H1 (cell line): Measurements from ENCODE around the gene LCN6. TPM values are rescaled to one million over a fixed set of nuclear protein-coding genes. Genes with fewer than 3 reads are reported as not detected.
A peak's percentile ranks its signal among the peaks of the same experiment; 100 is the strongest.

Source experiments
- CTCF ChIA-PET: fragments of 300-600 bp; sonication (Branson Sonifier 250); formaldehyde crosslinking; loops from one replicate; lab custom pipeline; 2021; ENCODE audit not compliant: partially characterized antibody; lab: Charles Lee
- POLR2A ChIA-PET: fragments of 300-600 bp; sonication (Branson Sonifier 250); formaldehyde crosslinking; loops from one replicate; lab custom pipeline; 2021; ENCODE audit warnings: inconsistent platforms; ENCODE audit not compliant: partially characterized antibody; lab: Charles Lee
- DNase-seq, 2 experiments: peaks; one replicate each; pipeline versions ENCODE4 v3.0.0 to v3.0.0-alpha.2; 2010 to 2022; ENCODE audit warnings: low spot score in 2 of 2, low read depth in 1 of 2, mixed read lengths in 1 of 2
- FAIRE-seq: peaks from 2 replicates; lab custom pipeline; 2011; peaks lifted over from hg19 to GRCh38; lab: Jason Lieb, UNC
- H2AFZ ChIP-seq: 2 replicates; pipeline ENCODE4 v1.8.1; 2012; ENCODE audit warnings: low read length, inconsistent platforms
- H2AK5ac ChIP-seq: 2 replicates; pipeline ENCODE4 v1.6.1; 2013; ENCODE audit warnings: low read depth, low read length
- H2BK120ac ChIP-seq: replicated peaks from 2 replicates; pipeline ENCODE3; 2013; ENCODE audit warnings: low read depth, low read length, inconsistent platforms
- H2BK12ac ChIP-seq: 2 replicates; pipeline ENCODE4 v1.6.1; 2013; ENCODE audit warnings: low read depth, low read length
- H2BK15ac ChIP-seq: 2 replicates; pipeline ENCODE4 v1.6.1; 2013; ENCODE audit warnings: low read length
- H2BK20ac ChIP-seq: 2 replicates; pipeline ENCODE4 v1.6.1; 2013; ENCODE audit warnings: low read length
- H2BK5ac ChIP-seq: 2 replicates; pipeline ENCODE4 v1.6.1; 2013; ENCODE audit warnings: low read depth, low read length
- H3K14ac ChIP-seq: 2 replicates; pipeline ENCODE4 v1.6.1; 2013; ENCODE audit warnings: inconsistent platforms; ENCODE audit not compliant: insufficient read length
- H3K18ac ChIP-seq: 2 replicates; pipeline ENCODE4 v1.6.1; 2013; ENCODE audit warnings: low read length; ENCODE audit errors: extremely low read depth
- H3K23ac ChIP-seq: 2 replicates; pipeline ENCODE4 v1.6.1; 2013; ENCODE audit warnings: inconsistent platforms; ENCODE audit not compliant: insufficient read length
- H3K23me2 ChIP-seq: 2 replicates; pipeline ENCODE4 v1.6.1; 2013; ENCODE audit warnings: low read depth, low read length
- H3K27ac ChIP-seq: 2 replicates; pipeline ENCODE4 v1.6.1; 2011; ENCODE audit warnings: low read depth, low read length, inconsistent platforms
- H3K27me3 ChIP-seq, 4 experiments: replicated peaks in 1 of 4; 1 replicate in 1 of 4; 2 replicates in 3 of 4; pipeline versions ENCODE4 v1.6.1 to v1.8.1; 2011 to 2013; ENCODE audit warnings: low read length in 3 of 4, mild to moderate bottlenecking in 3 of 4, inconsistent platforms in 2 of 4, mixed read lengths in 2 of 4, moderate library complexity in 1 of 4; ENCODE audit not compliant: control insufficient read depth in 3 of 4, insufficient read depth in 3 of 4; ENCODE audit errors: extremely low read depth in 1 of 4
- H3K36me3 ChIP-seq, 4 experiments: 2 replicates each; pipeline versions ENCODE4 v1.6.1 to v1.8.1; 2011 to 2013; ENCODE audit warnings: mild to moderate bottlenecking in 4 of 4, low read length in 3 of 4, moderate library complexity in 2 of 4, control low read depth in 1 of 4, inconsistent platforms in 1 of 4; ENCODE audit not compliant: insufficient read depth in 4 of 4, control insufficient read depth in 2 of 4
- H3K4ac ChIP-seq: replicated peaks from 2 replicates; pipeline ENCODE3; 2013; ENCODE audit warnings: low read length, low read depth, mixed read lengths, inconsistent platforms; ENCODE audit not compliant: insufficient read length
- H3K4me1 ChIP-seq, 4 experiments: replicated peaks in 1 of 4; 1 replicate in 1 of 4; 2 replicates in 3 of 4; pipeline versions ENCODE4 v1.6.1 to v1.8.1; 2011 to 2013; ENCODE audit warnings: low read length in 3 of 4, inconsistent platforms in 2 of 4, mixed read lengths in 1 of 4; ENCODE audit not compliant: insufficient read depth in 4 of 4, control insufficient read depth in 3 of 4
- H3K4me2 ChIP-seq, 2 experiments: 2 replicates each; pipeline versions ENCODE4 v1.6.1 to v1.8.1; 2011 to 2013; ENCODE audit warnings: low read depth in 2 of 2, low read length in 2 of 2, control low read depth in 1 of 2, inconsistent platforms in 1 of 2, mild to moderate bottlenecking in 1 of 2; ENCODE audit not compliant: insufficient read depth in 1 of 2
- H3K4me3 ChIP-seq, 4 experiments: fragments of 200-600, 300-600 bp in 1 of 4; sonication (generic), shearing (Covaris generic), sonication (Bioruptor Twin) in 1 of 4; 2 replicates each; pipeline versions ENCODE4 v1.5.1 to v1.8.1; 2011 to 2016; ENCODE audit warnings: low read length in 4 of 4, low read depth in 3 of 4, control low read depth in 2 of 4, inconsistent platforms in 2 of 4, mild to moderate bottlenecking in 2 of 4, mixed read lengths in 1 of 4, moderate library complexity in 1 of 4; ENCODE audit not compliant: insufficient read depth in 2 of 4; ENCODE audit errors: extremely low read depth in 1 of 4
- H3K56ac ChIP-seq: replicated peaks from 2 replicates; pipeline ENCODE3; 2013; ENCODE audit warnings: low read depth, mild to moderate bottlenecking, mixed read lengths, low read length, inconsistent platforms; ENCODE audit not compliant: insufficient read length
- H3K79me1 ChIP-seq: 2 replicates; pipeline ENCODE4 v1.6.1; 2013; ENCODE audit warnings: low read depth, low read length, control low read depth
- H3K79me2 ChIP-seq, 2 experiments: 2 replicates each; pipeline versions ENCODE4 v1.6.1 to v1.8.1; 2012 to 2013; ENCODE audit warnings: low read length in 2 of 2, mild to moderate bottlenecking in 2 of 2, inconsistent platforms in 1 of 2; ENCODE audit not compliant: insufficient read depth in 2 of 2, control insufficient read depth in 1 of 2
- H3K9ac ChIP-seq, 4 experiments: replicated peaks in 1 of 4; 1 replicate in 1 of 4; 2 replicates in 3 of 4; pipeline versions ENCODE4 v1.6.1 to v1.8.1; 2011 to 2013; ENCODE audit warnings: low read depth in 3 of 4, low read length in 3 of 4, control low read depth in 2 of 4, mild to moderate bottlenecking in 2 of 4, moderate library complexity in 2 of 4, inconsistent platforms in 1 of 4; ENCODE audit errors: extremely low read depth in 1 of 4
- H3K9me3 ChIP-seq, 2 experiments: 2 replicates each; pipeline versions ENCODE4 v1.6.1 to v1.8.1; 2012 to 2013; ENCODE audit warnings: mild to moderate bottlenecking in 2 of 2, moderate library complexity in 2 of 2, control low read depth in 1 of 2, inconsistent platforms in 1 of 2, low read depth in 1 of 2, low read length in 1 of 2, mixed read lengths in 1 of 2; ENCODE audit not compliant: insufficient read depth in 2 of 2
- H4K20me1 ChIP-seq, 2 experiments: replicated peaks in 1 of 2; 2 replicates each; pipeline versions ENCODE3 to v1.8.1; 2011 to 2013; ENCODE audit warnings: inconsistent platforms in 2 of 2, low read length in 2 of 2, mild to moderate bottlenecking in 1 of 2; ENCODE audit not compliant: insufficient read depth in 2 of 2, control insufficient read depth in 1 of 2
- H4K5ac ChIP-seq: 2 replicates; pipeline ENCODE4 v1.6.1; 2013; ENCODE audit warnings: low read length, low read depth, mixed read lengths, inconsistent platforms; ENCODE audit not compliant: insufficient read length
- H4K8ac ChIP-seq: 2 replicates; pipeline ENCODE4 v1.8.0; 2013; ENCODE audit warnings: mild to moderate bottlenecking, moderate library complexity, low read length, inconsistent platforms; ENCODE audit not compliant: insufficient read depth; ENCODE audit errors: extremely low read depth
- H4K91ac ChIP-seq: replicated peaks from 2 replicates; pipeline ENCODE3; 2013; ENCODE audit warnings: low read length, mixed read lengths, inconsistent platforms; ENCODE audit not compliant: insufficient read length
- BCL11A ChIP-seq, 2 experiments: IDR thresholded peaks; one replicate each; pipeline ENCODE4 v1.6.1; 2011; ENCODE audit warnings: low read depth in 2 of 2, low read length in 2 of 2, mild to moderate bottlenecking in 2 of 2
- CBX5 ChIP-seq: fragments of 300-800, 300-1000 bp; sonication (generic); IDR thresholded peaks from 2 replicates; pipeline ENCODE4 v1.7.1; 2016; ENCODE audit warnings: antibody characterized with exemption, low read length, low read depth
- FOSL1 ChIP-seq: IDR thresholded peaks from 2 replicates; pipeline ENCODE4 v1.6.1; 2011; ENCODE audit warnings: mild to moderate bottlenecking, low read depth, low read length, moderate library complexity; ENCODE audit not compliant: insufficient read depth
- GTF2F1 ChIP-seq: IDR thresholded peaks from 2 replicates; pipeline ENCODE4 v1.6.1; 2012; ENCODE audit warnings: low read depth, low read length, improper control_type of control experiment, borderline replicate concordance
- JUN ChIP-seq: IDR thresholded peaks from 2 replicates; pipeline ENCODE4 v1.6.1; 2011; ENCODE audit warnings: low read depth, mild to moderate bottlenecking, improper control_type of control experiment, low read length
- JUND ChIP-seq: IDR thresholded peaks from 2 replicates; pipeline ENCODE4 v1.6.1; 2011; ENCODE audit warnings: mild to moderate bottlenecking, improper control_type of control experiment, low read length
- MAFK ChIP-seq: IDR thresholded peaks from 2 replicates; pipeline ENCODE4 v1.6.1; 2012; ENCODE audit warnings: low read depth, mild to moderate bottlenecking, improper control_type of control experiment, low read length
- RXRA ChIP-seq: IDR thresholded peaks from 2 replicates; pipeline ENCODE4 v1.6.1; 2011; ENCODE audit warnings: low read depth, mild to moderate bottlenecking, low read length, moderate library complexity; ENCODE audit not compliant: insufficient read depth
- SAP30 ChIP-seq: fragments of 300-600 bp; sonication (generic); IDR thresholded peaks from 2 replicates; pipeline ENCODE4 v1.7.1; 2012; ENCODE audit warnings: low read length, moderate library complexity, mild to moderate bottlenecking, inconsistent platforms; ENCODE audit not compliant: insufficient read depth, insufficient replicate concordance
- SP4 ChIP-seq: IDR thresholded peaks from 2 replicates; pipeline ENCODE4 v1.6.1; 2012; ENCODE audit warnings: low read length, inconsistent platforms
- SUZ12 ChIP-seq: fragments of 200-600 bp; sonication (generic); IDR thresholded peaks from 2 replicates; pipeline ENCODE4 v1.6.1; 2012; ENCODE audit warnings: mild to moderate bottlenecking, inconsistent platforms, low read length, moderate library complexity, mixed read lengths
- TBP ChIP-seq: IDR thresholded peaks from 2 replicates; pipeline ENCODE4 v1.6.1; 2011; ENCODE audit warnings: low read depth, low read length, improper control_type of control experiment
- YY1 ChIP-seq: IDR thresholded peaks from 2 replicates; pipeline ENCODE4 v1.6.1; 2011; ENCODE audit warnings: low read depth, mild to moderate bottlenecking, low read length
- WGBS, 2 experiments: shearing (Covaris generic) in 1 of 2; methylation state at CpG; one replicate each; pipeline versions ENCODE4 v1.1.6 to v1.1.7; 2013 to 2015; ENCODE audit warnings: low lambda C conversion rate in 2 of 2, mixed read lengths in 2 of 2, inconsistent platforms in 1 of 2, low coverage in 1 of 2, missing lambda C conversion rate in 1 of 2; ENCODE audit not compliant: insufficient replicate concordance in 2 of 2, insufficient coverage in 1 of 2, insufficient read length in 1 of 2; ENCODE audit errors: extremely low coverage in 1 of 2, missing lambda C conversion rate in 1 of 2; 5-methylcytosine and 5-hydroxymethylcytosine counted together
- polyA plus RNA-seq, 7 experiments: library from polyadenylated mRNA; depleted of rRNA in 3 of 7; stranded (reverse) in 5 of 7; unstranded in 2 of 7; fragments of >200 nt in 5 of 7; fragments of 200-250 nt in 2 of 7; gene quantifications; 1 replicate in 5 of 7; 2 replicates in 1 of 7; 4 replicates in 1 of 7; pipeline versions ENCODE4 v1.2.1 to v1.2.3, GENCODE V29; 2011 to 2013; ENCODE audit warnings: missing spikeins in 2 of 7, mixed read lengths in 2 of 7
- total RNA-seq: library from RNA; stranded (reverse); fragmentation: NEBNext Ultra II Directional; extraction: Animal tissue kit (Norgen Biotek cat#: 25700); gene quantifications from 2 replicates; pipeline ENCODE4 v1.2.1, GENCODE V29; 2021

LCN6 gene
- total and polyA plus RNA-seq, 2 of the 8 experiments (the other 6 are each of a cell fraction or from before 2014, with no cell fraction given): not detected

- no peak overlapping the region for H3K56ac ChIP-seq
- peaks cover 0 to 4% (median 0%) of the 10 kb centered on the region in 4 experiments; a peak in 2 of 7 replicates for H3K27me3 ChIP-seq
- no peak overlapping the region for H3K23ac ChIP-seq
- H3K36me3 ChIP-seq: no peaks in the 10 kb centered on the region
- H3K23me2 ChIP-seq: no peaks in the 10 kb centered on the region; the same call in 1 of the 2 replicates
- no peak overlapping the region for H3K9ac ChIP-seq
- H3K4me2 ChIP-seq: no peak overlapping the region
- H4K8ac ChIP-seq: peak overlapping the region; percentile 25; the same call in 1 of the 2 replicates
- H3K4ac ChIP-seq: no peak overlapping the region
- H3K4me1 ChIP-seq: peaks cover 0 to 14% (median 8%) of the 10 kb centered on the region in 4 experiments; a peak in 6 of 7 replicates
- H3K79me2 ChIP-seq: no peaks in the 10 kb centered on the region
- H2BK15ac ChIP-seq: no peak overlapping the region
- H2BK5ac ChIP-seq: no peak overlapping the region
- 90% methylated on average over 13 of the region's 18 CpGs; no CpG with 5 or more reads in 1 of the 2 experiments for whole genome bisulfite sequencing, 2 experiments
- H4K91ac ChIP-seq: no peak overlapping the region
- no peak overlapping the region for H3K18ac ChIP-seq
- no peak overlapping the region for H3K14ac ChIP-seq
- H2BK20ac ChIP-seq: no peak overlapping the region
- CTCF ChIA-PET: interaction anchor here (2.3 kb wide), 1 partner anchor 75 kb away, joined by 5 read pairs; no protein-coding TSS in a partner anchor
- POLR2A ChIA-PET: interaction anchor here (11.7 kb wide), 1 partner anchor 17 kb away, joined by 137 read pairs; no protein-coding TSS in a partner anchor
- no peak for DNase-seq
- no peak overlapping the region for H2BK120ac ChIP-seq
- H3K4me3 ChIP-seq: no peak overlapping the region
- H2AFZ ChIP-seq: no peak overlapping the region
- FAIRE-seq: no peak
- no peaks in the 10 kb centered on the region for H4K20me1 ChIP-seq
- no peak overlapping the region for H2BK12ac ChIP-seq
- no peak overlapping the region for H3K27ac ChIP-seq
- H2AK5ac ChIP-seq: no peak overlapping the region
- H4K5ac ChIP-seq: no peak overlapping the region
- no peaks in the 10 kb centered on the region for H3K79me1 ChIP-seq
- H3K9me3 ChIP-seq: peaks cover 0 to 3% of the 10 kb centered on the region in 2 experiments; a peak in 1 of 4 replicates
- TF ChIP-seq TBP: no peak
- no peak for TF ChIP-seq GTF2F1
- TF ChIP-seq RXRA: no peak
- TF ChIP-seq SAP30: no peak
- no peak for TF ChIP-seq SUZ12
- TF ChIP-seq SP4: no peak
- TF ChIP-seq JUND: no peak
- TF ChIP-seq BCL11A (IDR thresholded peaks at IDR 0.05; ENCODE audit: low read depth in 2 of 2, low read length in 2 of 2): no peak
- TF ChIP-seq YY1: no peak
- TF ChIP-seq CBX5: no peak
- TF ChIP-seq JUN: no peak
- no peak for TF ChIP-seq MAFK
- no peak for TF ChIP-seq FOSL1
- TF ChIP-seq, all 59 proteins: peak for 0
These were observed 1.7 kb downstream of the LCN6 start for GRCh38 chr9:136746621-136747020.
